Measurements from ENCODE around the gene CNGA2.

GRCh38 chrX:151736685-151737084 lies 2.1 kb downstream of the CNGA2 start:
- no peak for TF ChIP-seq CTCF (IDR thresholded peaks at IDR 0.05; ENCODE audit: insufficient read depth, low read length, poor library complexity, severe bottlenecking)
- no peak for TF ChIP-seq EZH2phosphoT487 (conservative IDR thresholded peaks at IDR 0.05; ENCODE audit: low read length)
